Keratinocyte (primary cell): ENCODE results near the gene IRF2BP2.
A peak's percentile ranks its signal among the peaks of the same experiment; 100 is the strongest.

Experiments used
- CTCF ChIP-seq, 3 experiments: IDR thresholded peaks in 1 of 3; conservative IDR thresholded peaks in 1 of 3; optimal IDR thresholded peaks in 1 of 3; 2 replicates in 2 of 3; 3 replicates in 1 of 3; pipeline versions ENCODE3 to v1.5.1; 2011; ENCODE audit warnings: low read length in 3 of 3, mild to moderate bottlenecking in 3 of 3, moderate library complexity in 2 of 3, control low read depth in 1 of 3, inconsistent platforms in 1 of 3; ENCODE audit not compliant: insufficient read depth in 2 of 3; ENCODE audit errors: extremely low read depth in 1 of 3
- EZH2 ChIP-seq: IDR thresholded peaks from one replicate; pipeline ENCODE4 v1.6.1; 2012; ENCODE audit warnings: inconsistent platforms, mild to moderate bottlenecking, low read length, moderate library complexity

GRCh38 chr1:234610666-234611224 lies 767 bp upstream of the IRF2BP2 start:
- TF ChIP-seq CTCF (optimal IDR thresholded peaks at IDR 0.05 in 1 of 3, IDR thresholded peaks at IDR 0.05 in 1 of 3, conservative IDR thresholded peaks at IDR 0.05 in 1 of 3; ENCODE audit: extremely low read depth in 1 of 3, insufficient read depth in 2 of 3, low read length in 3 of 3) (peak in 1 of 3 experiments; percentile 11), EZH2 (no peak)
